HG03575 (cell line): Measurements from ENCODE around the gene PPP1R16B.
A peak's percentile ranks its signal among the peaks of the same experiment; 100 is the strongest.
"Not testable (repeated sequence)": the region's sequence is repeated elsewhere in the genome, so short reads cannot be mapped to it uniquely, and the experiment has no call there.

Experiments used
- ATAC-seq: cut with Tn5 transposase; IDR thresholded peaks from one replicate; pipeline ENCODE4 v1.9.1; 2021; ENCODE audit not compliant: unreplicated experiment, insufficient number of reproducible peaks, low FRiP score; ENCODE audit errors: extremely low read depth

Gene PPP1R16B

DNA sequence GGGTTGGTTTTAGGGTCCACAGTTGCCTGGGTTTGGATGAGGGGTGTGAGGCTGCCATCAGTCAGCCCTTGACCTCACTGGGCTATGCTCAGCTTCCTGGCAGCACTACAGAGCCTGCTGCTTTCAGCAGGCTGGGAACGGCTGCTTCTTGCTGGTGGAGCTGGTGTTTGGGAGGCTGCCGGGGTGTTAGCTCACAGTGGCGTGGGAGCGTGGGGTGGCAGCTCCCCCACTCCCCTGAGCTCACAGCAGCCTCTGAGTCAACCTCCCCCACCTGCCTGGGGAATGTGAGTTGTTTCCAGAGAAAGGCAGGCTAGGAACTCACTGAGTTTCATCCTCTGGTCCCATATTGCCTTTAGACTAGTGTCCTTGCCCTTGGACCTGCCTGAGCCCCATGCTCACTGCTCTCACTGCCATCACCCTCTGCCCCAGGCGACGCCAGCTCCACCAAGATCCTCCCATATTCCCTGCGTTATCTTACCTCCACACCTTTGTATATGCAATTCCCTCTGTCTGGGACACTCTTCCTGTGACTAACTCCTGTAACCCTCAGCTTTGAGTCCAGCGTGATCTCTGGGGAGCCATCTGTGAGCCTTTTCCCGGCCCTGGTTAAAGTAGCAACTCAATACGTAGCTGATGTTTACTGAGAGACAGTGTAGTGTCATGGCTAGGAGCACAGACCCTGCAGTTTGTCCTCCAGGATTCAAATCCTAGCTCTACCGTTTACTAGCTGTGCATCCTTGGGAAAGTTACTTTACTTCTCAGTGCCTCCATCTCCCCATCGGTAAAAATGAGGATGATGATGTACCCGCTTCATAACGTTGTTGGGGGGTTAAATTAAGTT lies 34.8 kb downstream of the PPP1R16B start:
- no peak for ATAC-seq

- no peak for ATAC-seq
These were observed 35.5 kb downstream of the PPP1R16B start for GRCh38 chr20:38840894-38841470.

DNA sequence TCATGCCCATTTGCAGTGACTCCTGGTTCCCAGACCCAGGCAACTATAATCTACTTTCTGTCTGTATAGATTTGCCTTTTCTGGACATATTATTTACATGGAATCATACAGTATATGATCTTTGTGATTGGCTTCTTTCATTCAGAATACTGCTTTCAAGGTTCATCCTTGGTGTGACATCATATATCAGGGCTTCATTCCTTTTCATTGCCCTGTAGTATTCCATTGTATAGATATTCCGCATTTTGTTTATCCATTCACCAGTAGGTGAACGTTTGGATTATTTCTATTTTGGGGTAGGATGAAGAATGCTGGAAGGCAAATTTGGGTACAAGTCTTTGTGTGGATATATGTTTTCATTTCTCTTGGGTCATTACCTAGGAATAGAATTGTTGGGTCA lies 36.1 kb downstream of the PPP1R16B start:
- no peak for ATAC-seq

GRCh38 chr20:38842026-38842425 lies 36.5 kb downstream of the PPP1R16B start:
- ATAC-seq, result no peak

GRCh38 chr20:38842558-38842981 lies 37.1 kb downstream of the PPP1R16B start:
- ATAC-seq, result peak; percentile 39

GRCh38 chr20:38843346-38843745 lies 37.8 kb downstream of the PPP1R16B start:
- no peak for ATAC-seq

DNA sequence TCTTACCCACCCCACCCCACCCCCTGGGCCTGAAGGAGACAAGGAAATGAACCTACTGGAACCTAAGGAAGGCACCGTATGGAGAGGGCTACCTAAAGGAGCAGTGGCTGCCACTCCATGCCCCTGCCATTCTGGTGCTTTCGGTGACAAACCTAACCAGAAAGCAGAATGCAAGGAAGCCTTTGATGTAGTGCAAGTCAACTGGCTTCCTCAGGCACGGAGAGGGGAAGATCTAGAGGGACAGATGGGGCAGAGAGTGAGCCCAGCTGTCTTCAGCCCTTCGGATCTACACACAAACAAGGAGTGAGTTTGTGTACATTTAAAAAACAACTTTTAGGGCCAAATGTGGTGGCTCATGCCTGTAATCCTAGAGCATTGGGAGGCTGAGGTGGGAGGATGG lies 39.5 kb downstream of the PPP1R16B start:
- no peak for ATAC-seq

DNA sequence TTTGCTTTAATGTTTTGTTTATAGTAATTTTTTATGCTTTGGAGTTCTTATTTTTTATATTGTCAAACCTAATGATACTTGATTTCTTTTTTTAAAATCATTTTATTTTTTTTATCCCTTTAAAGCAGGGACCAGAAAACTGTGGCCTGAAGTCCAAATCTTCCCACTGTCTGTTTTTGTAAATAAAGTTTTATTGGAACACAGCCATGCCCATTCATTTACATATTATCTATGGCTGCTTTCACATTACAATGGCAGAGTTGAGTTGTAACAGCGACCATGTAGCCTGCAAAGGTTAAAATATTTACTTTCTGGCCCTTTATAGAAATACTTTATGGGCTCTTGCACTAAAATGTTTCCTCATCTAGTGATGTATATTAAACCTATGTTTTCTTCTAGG lies 42.3 kb downstream of the PPP1R16B start:
- no peak for ATAC-seq

GRCh38 chr20:38853759-38854158 lies 48.3 kb downstream of the PPP1R16B start:
- no peak for ATAC-seq

GRCh38 chr20:38854654-38855066 lies 49.2 kb downstream of the PPP1R16B start:
- ATAC-seq, result no peak

- no peak for ATAC-seq
These were observed 49.9 kb downstream of the PPP1R16B start for GRCh38 chr20:38855356-38855755.

GRCh38 chr20:38856570-38856969 lies 51.1 kb downstream of the PPP1R16B start:
- no peak for ATAC-seq

DNA sequence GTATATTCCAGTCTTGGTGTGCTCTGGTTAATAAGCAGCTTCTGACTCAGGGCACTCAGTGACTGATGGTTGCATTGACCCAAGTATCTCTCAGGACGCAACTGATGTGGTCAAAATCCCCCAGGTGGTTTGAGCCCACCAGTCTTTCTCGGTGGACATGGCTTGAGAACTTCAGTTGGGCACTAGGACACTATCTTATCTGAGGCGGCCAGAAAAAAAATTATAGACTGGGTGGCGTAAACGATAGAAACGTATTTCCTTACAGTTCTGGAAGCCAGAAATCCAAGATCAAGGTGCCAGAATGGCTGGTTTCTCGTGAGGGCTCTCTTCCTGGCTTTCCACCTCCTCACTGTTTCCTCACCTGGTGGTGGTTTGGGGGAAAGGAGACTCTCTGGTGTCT lies 52.2 kb downstream of the PPP1R16B start:
- ATAC-seq, result no peak

GRCh38 chr20:38859070-38859690 lies 53.7 kb downstream of the PPP1R16B start:
- no peak for ATAC-seq

DNA sequence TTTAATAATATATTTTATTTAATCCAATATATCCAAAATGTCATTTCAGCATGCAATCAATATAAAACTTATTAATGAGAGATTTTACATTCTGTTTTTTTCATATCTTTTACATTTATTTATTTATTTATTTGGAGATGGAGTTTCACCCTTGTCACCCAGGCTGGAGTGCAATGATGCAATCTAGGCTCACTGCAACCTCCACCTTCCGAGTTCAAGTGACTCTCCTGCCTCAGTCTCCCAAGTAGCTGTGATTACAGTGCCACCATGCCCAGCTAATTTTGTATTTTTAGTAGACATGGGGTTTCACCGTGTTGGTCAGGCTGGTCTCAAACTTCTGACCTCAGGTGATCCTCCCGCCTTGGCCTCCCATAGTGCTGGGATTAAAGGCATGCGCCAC lies 54.4 kb downstream of the PPP1R16B start:
- not testable (repeated sequence) for ATAC-seq

GRCh38 chr20:38861071-38861401 lies 55.5 kb downstream of the PPP1R16B start:
- no peak for ATAC-seq

- ATAC-seq, result no peak
These were observed 56.7 kb downstream of the PPP1R16B start for GRCh38 chr20:38862226-38862625.

- ATAC-seq, result peak; percentile 46
These were observed 57.7 kb downstream of the PPP1R16B start for GRCh38 chr20:38863024-38863851.

GRCh38 chr20:38864662-38865061 lies 59.2 kb downstream of the PPP1R16B start:
- ATAC-seq, result no peak
